GM12872 (cell line): Measurements from ENCODE around the gene CCDC38.

Experiments
- TF ChIP-seq, protein P1 (sequence below): IDR thresholded peaks from 3 replicates; pipeline ENCODE4 v1.5.1; 2011; ENCODE audit warnings: low read depth, mild to moderate bottlenecking, low read length, moderate library complexity; ENCODE audit not compliant: insufficient read depth

Gene CCDC38

DNA sequence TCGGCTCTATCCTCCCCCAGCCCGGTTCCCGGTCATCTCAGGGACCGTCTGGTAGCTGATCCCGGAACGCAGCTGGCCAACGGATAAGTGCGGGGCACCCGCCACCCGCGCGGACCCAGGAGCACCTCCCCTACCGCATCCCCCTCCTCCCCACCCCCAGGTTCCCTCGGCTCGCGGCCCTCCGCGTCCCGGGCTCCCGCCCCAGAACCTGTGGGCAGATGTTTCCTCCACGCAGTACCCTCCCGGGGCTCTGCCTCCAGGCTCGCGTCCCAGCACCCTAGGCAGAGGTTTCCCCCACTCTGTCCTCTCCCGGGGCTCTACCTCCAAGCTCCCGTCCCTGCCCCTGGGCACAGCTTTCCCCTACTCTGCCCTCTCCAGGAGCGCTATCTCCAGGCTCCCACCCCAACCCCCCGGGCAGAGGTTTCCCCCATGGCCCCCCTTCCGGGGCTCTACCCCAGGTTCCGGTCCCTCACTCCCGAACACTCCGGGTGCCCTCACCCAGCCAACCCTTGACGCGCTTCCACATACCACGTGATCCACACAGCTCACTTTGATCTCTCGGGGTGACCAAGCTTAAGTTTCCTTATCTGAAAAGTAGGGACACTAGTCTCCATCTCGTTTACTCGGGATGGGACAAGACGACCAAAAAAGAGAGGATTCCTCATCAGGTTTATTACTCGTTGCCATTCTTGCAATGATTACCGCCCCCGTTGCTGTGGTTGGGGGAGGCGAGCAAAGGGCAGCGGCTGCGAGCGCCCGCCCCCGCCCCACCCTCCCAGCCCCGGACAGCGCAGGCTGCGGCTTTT lies at the start of gene CCDC38:
Gene CCDC38 (minus strand): TSS at position 91 of the 806 bp plus-strand sequence. CDS start 6,105 bp downstream, outside the sequence.
- TF ChIP-seq, protein P1, sequence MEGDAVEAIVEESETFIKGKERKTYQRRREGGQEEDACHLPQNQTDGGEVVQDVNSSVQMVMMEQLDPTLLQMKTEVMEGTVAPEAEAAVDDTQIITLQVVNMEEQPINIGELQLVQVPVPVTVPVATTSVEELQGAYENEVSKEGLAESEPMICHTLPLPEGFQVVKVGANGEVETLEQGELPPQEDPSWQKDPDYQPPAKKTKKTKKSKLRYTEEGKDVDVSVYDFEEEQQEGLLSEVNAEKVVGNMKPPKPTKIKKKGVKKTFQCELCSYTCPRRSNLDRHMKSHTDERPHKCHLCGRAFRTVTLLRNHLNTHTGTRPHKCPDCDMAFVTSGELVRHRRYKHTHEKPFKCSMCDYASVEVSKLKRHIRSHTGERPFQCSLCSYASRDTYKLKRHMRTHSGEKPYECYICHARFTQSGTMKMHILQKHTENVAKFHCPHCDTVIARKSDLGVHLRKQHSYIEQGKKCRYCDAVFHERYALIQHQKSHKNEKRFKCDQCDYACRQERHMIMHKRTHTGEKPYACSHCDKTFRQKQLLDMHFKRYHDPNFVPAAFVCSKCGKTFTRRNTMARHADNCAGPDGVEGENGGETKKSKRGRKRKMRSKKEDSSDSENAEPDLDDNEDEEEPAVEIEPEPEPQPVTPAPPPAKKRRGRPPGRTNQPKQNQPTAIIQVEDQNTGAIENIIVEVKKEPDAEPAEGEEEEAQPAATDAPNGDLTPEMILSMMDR, result no peak

DNA sequence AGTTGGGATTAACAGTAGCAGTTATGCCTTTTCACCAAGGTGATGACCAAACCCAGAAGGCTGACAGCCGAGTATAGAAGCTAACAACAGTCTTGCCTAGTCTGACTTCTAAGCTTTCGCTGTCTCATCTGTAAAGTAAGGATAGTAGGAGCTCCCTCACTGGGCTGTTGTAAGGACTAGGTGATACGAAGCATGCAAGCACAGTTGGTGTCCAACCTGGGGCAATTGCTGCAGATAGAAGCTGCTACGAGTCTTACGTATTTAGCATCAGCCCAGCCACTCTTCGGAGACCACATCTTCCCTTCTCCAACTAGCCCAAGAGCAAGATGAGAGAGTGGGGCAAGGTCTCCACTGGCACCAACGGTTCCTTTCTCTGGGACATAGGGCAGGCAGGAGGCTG lies 47.7 kb upstream of the CCDC38 start:
- TF ChIP-seq, protein P1, result no peak

DNA sequence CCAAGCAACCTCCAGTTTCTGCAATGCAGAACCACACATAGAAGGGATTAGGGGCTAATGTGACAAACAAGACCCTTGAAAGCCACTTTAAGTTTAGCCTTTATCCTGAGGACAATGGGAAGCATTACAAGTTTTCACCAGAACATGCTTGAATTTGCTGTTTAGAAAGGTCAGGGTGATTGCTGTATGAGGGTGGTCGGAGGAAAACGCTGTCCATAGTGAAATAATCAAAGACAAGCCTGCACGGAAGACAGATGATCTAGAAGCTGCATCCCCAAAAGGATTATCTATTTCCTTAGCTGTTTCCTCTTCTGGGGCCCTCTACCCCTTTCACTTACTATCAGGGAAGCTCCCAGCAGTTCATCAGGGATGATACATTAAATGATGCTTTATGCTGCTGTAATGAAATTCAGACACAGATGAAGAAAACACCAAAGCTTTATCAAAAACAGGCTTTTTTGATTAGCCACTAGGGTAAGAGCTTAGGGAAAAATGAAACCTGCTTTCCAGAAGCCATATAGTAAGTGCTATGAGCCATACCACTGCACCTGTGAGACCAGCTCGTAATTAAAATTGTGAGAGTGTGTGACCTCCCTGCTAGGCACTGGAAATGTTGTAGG lies 47.2 kb upstream of the CCDC38 start:
- TF ChIP-seq, protein P1, result no peak

DNA sequence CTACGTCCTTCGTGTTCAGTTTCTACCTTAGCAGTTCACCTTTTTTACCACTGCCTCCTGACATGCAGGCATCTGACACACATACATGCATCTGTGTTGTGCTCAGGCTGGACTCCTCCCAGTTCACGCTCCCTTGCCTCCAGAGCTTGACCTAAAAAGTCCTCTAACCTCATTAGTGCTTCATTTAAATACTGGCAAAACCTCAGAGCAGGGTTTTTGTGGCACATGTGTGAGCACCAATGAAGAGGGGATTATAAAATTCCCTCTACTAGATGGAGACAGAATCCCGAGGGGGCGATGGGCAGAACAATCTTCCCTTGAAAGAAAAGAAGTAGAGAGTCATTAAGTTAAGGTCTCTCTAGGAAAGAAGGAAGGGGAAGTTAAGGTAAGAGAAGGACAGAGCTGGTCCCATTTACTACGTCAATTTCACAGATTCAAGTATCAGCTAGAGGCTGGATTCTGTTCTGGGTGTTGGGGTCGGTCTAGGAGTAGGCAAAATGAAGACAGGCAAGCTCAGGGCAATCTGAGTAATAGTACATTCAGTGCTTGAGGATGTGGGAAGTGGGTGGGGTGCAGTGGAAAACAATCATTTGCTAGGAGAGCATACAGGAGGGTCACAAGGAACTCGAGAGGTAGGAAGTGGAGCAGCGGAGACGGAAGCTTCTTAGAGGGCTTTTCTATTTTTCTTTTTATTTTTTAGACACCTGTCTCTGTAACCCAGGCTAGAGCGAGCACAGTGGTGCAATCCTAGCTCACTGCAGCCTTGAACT lies 46.3 kb upstream of the CCDC38 start:
- TF ChIP-seq, protein P1, result no peak

DNA sequence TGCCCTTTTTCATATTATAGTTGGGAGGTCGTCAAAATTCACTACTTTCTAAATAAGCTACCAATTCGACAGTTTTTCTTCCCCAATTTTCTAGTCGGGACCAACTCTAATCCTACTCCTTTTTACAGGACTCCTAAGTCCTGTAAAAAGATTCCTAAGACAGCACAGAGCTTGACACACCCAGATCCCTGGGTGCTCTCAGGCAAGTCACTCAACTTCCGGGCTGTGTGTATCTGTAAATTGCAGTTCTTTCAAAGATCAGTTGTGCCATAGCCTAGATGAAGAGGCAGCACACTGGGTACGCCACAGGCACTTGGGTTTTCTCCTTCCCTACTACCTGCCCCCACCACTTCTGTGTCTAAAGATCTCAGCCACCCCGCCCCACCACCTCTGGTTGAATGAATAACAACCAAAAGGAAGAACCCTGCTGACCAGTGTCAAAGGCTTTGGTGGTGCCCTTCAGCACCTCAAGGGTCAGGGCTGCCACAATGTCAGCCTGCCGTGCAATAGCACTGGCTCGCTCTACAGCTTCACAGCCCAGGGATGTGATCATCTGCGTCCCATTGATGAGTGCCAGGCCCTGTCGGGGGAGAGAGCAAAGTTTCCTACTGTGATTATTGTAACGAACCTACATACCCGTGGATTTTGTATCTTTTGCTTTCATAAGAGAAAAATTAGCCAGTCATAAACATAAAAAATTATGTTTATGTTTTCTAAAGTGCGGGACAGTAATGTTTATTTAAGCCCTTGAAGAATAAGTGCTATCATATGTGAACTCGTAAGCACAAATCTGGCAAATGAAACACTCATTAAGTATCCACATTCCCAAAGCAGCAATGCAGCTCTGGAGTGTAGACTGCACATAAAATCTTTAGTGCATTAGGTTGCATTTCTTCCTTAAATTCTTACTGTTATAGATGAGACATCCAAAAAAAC lies 44.5 kb upstream of the CCDC38 start:
- TF ChIP-seq, protein P1, result no peak

DNA sequence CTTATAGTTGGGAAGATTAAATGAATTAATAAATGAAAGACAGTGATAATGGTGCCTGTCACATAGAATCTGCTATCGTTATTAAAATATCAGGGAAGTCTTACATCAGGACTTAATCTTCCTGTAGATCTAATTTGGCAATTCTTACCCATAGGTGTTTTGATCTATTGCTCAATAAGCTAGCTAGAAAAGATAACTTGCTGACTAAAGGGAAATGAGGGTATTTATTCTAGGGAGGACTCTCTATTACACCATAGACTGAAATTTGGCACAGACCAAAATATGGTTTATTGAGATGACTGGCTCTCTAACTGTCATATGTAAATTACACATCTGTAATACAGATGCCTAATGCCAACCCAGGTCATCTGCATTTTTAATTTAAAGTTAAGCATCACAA lies 42.3 kb upstream of the CCDC38 start:
- TF ChIP-seq, protein P1, result no peak

DNA sequence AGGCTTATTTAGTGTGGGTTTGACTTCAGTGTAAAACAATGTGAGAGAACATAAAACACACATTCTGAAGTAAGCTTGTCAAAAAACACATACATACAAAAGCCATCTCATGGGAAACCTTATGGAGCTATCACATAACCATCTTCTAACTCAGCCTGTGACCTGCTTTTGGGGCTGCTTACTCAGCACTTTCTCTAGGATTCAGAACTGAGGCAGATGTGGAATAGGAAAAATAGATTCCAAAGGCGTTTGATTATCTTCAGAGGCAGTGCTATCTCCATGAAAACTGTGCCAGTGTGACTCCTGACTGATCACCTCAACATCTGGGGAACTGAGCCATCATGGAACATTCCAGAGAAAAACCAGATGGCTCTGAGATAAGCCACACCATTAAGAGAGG lies 40.2 kb upstream of the CCDC38 start:
- TF ChIP-seq, protein P1, result no peak
